Endodermal cell (in vitro differentiated cells): Measurements from ENCODE around the gene DLGAP1. TPM values are rescaled to one million over a fixed set of nuclear protein-coding genes. Genes with fewer than 3 reads are reported as not detected.

Experiments used
- DNase-seq: peaks from one replicate; pipeline ENCODE4 v3.0.0-alpha.2; 2017
- H3K27ac ChIP-seq: 2 replicates; pipeline ENCODE4 v1.5.1; 2013; ENCODE audit warnings: mild to moderate bottlenecking, low read depth, low read length, moderate library complexity
- H3K27me3 ChIP-seq: 2 replicates; pipeline ENCODE4 v1.6.1; 2013; ENCODE audit warnings: mild to moderate bottlenecking, low read length, moderate library complexity; ENCODE audit not compliant: insufficient read depth, control insufficient read depth, poor library complexity, severe bottlenecking
- H3K36me3 ChIP-seq: 2 replicates; pipeline ENCODE4 v1.7.0; 2013; ENCODE audit warnings: mild to moderate bottlenecking, low read length, moderate library complexity; ENCODE audit not compliant: control insufficient read depth, insufficient read depth
- H3K4me1 ChIP-seq: one replicate; pipeline ENCODE4 v1.7.0; 2013; ENCODE audit warnings: low read length; ENCODE audit not compliant: control insufficient read depth, insufficient read depth
- H3K4me3 ChIP-seq: 2 replicates; pipeline ENCODE4 v1.5.1; 2013; ENCODE audit warnings: mild to moderate bottlenecking, low read length, moderate library complexity
- H3K9ac ChIP-seq: 2 replicates; pipeline ENCODE4 v1.6.1; 2013; ENCODE audit warnings: mild to moderate bottlenecking, low read length, moderate library complexity; ENCODE audit not compliant: poor library complexity, severe bottlenecking; ENCODE audit errors: extremely low read depth
- H3K9me3 ChIP-seq: 2 replicates; pipeline ENCODE4 v1.6.1; 2013; ENCODE audit warnings: mild to moderate bottlenecking, low read length, moderate library complexity; ENCODE audit not compliant: control insufficient read depth
- H3K27ac Mint-ChIP-seq: 2 replicates; pipeline ENCODE4 v1.8.0; 2020; ENCODE audit warnings: mixed read lengths
- H3K27me3 Mint-ChIP-seq: 2 replicates; pipeline ENCODE4 v1.8.0; 2021; ENCODE audit warnings: mild to moderate bottlenecking, mixed read lengths; ENCODE audit not compliant: insufficient read depth
- H3K36me3 Mint-ChIP-seq: 2 replicates; pipeline ENCODE4 v1.8.0; 2020; ENCODE audit warnings: low read depth, mixed read lengths
- H3K4me1 Mint-ChIP-seq: 2 replicates; pipeline ENCODE4 v1.8.0; 2020; ENCODE audit warnings: mixed read lengths
- H3K4me3 Mint-ChIP-seq: 2 replicates; pipeline ENCODE4 v1.8.0; 2020; ENCODE audit warnings: mild to moderate bottlenecking, moderate library complexity, mixed read lengths
- H3K9me3 Mint-ChIP-seq: 2 replicates; pipeline ENCODE4 v1.8.0; 2020; ENCODE audit warnings: mild to moderate bottlenecking, mixed read lengths
- CTCF ChIP-seq: fragments of 200-600 bp; sonication (generic); conservative IDR thresholded peaks from 2 replicates; pipeline ENCODE4 v1.5.0; 2021; ENCODE audit warnings: antibody characterized with exemption, mild to moderate bottlenecking
- WGBS, 2 experiments: methylation state at CpG; one replicate each; pipeline versions ENCODE4 v1.1.5 to v1.1.7; 2013; ENCODE audit warnings: missing lambda C conversion rate in 2 of 2, mixed read lengths in 1 of 2; ENCODE audit not compliant: insufficient coverage in 1 of 2, insufficient read length in 1 of 2; 5-methylcytosine and 5-hydroxymethylcytosine counted together
- total RNA-seq, 2 donors: library from RNA; stranded (reverse); fragmentation: NEBNext Ultra II Directional in 1 of 2; extraction: Animal tissue kit (Norgen Biotek cat#: 25700) in 1 of 2; gene quantifications; 2 replicates in 1 of 2; 3 replicates in 1 of 2; pipeline ENCODE4 v1.2.1, GENCODE V29; 2021

The DLGAP1 gene
- total RNA-seq, 2 donors from 2014 or later = 11.5 to 21.5 TPM

- Mint-ChIP-seq H3K36me3 (no peaks in the 10 kb centered on the region), H3K27ac (no peak overlapping the region), H3K4me3 (no peak overlapping the region), H3K27me3 (no peaks in the 10 kb centered on the region), H3K4me1 (peaks cover 12% of the 10 kb centered on the region), H3K9me3 (no peaks in the 10 kb centered on the region)
- WGBS, 2 experiments = 76 to 89% methylated on average over 7 to 10 of the region's 10 CpGs
- H3K27ac ChIP-seq = no peak overlapping the region
- no peak for DNase-seq
- no peak overlapping the region for H3K9ac ChIP-seq
- H3K9me3 ChIP-seq = no peaks in the 10 kb centered on the region
- no peak overlapping the region for H3K4me3 ChIP-seq
- no peaks in the 10 kb centered on the region for H3K27me3 ChIP-seq
- no peaks in the 10 kb centered on the region for H3K4me1 ChIP-seq
- TF ChIP-seq CTCF = no peak
- no peaks in the 10 kb centered on the region for H3K36me3 ChIP-seq
Measured at GRCh38 chr18:4248686-4249085, 206.4 kb downstream of the DLGAP1 start.

GRCh38 chr18:4246374-4246773 lies 208.7 kb downstream of the DLGAP1 start:
- Histone ChIP-seq H3K27ac (no peak overlapping the region), H3K9ac (no peak overlapping the region), H3K36me3 (peaks cover 7% of the 10 kb centered on the region), H3K4me1 (no peaks in the 10 kb centered on the region), H3K4me3 (no peak overlapping the region), H3K27me3 (no peaks in the 10 kb centered on the region), H3K9me3 (no peaks in the 10 kb centered on the region)
- Mint-ChIP-seq H3K4me3 (no peak overlapping the region), H3K36me3 (no peaks in the 10 kb centered on the region), H3K9me3 (no peaks in the 10 kb centered on the region), H3K27me3 (peaks cover 12% of the 10 kb centered on the region), H3K4me1 (no peaks in the 10 kb centered on the region), H3K27ac (no peak overlapping the region)
- no peak for TF ChIP-seq CTCF
- no peak for DNase-seq
- WGBS, 2 experiments = 83 to 86% methylated on average over 3 to 4 of the region's 4 CpGs

- Mint-ChIP-seq H3K4me1 (no peaks in the 10 kb centered on the region), H3K9me3 (no peaks in the 10 kb centered on the region), H3K27me3 (peaks cover 20% of the 10 kb centered on the region), H3K36me3 (no peaks in the 10 kb centered on the region), H3K27ac (no peak overlapping the region), H3K4me3 (no peak overlapping the region)
- Histone ChIP-seq H3K9ac (no peak overlapping the region), H3K27me3 (no peaks in the 10 kb centered on the region), H3K4me1 (no peaks in the 10 kb centered on the region), H3K4me3 (no peak overlapping the region), H3K27ac (no peak overlapping the region), H3K9me3 (no peaks in the 10 kb centered on the region), H3K36me3 (peaks cover 7% of the 10 kb centered on the region)
- TF ChIP-seq CTCF = no peak
- 94 to 96% methylated on average over 3 of the region's 3 CpGs for WGBS, 2 experiments
- no peak for DNase-seq
Measured at GRCh38 chr18:4245456-4245855, 209.7 kb downstream of the DLGAP1 start.
